IMR-90 (cell line): ENCODE data around the gene ECHS1. TPM values are rescaled to one million over a fixed set of nuclear protein-coding genes. Genes with fewer than 3 reads are reported as not detected.

Experiments used
- ATAC-seq: fragments of 200-7000 bp; cut with Tn5 transposase; 2 replicates; pipeline ENCODE4 v1.9.1; 2020; ENCODE audit warnings: low read depth, mild to moderate bottlenecking, moderate library complexity
- BruUV-seq: library from RNA; stranded (reverse); fragments of 400-500 nt; replicated peaks from 2 replicates; lab custom pipeline; 2021; lab: Mats Ljungman, UMichigan
- CTCF ChIA-PET: fragments of 300-600 bp; formaldehyde crosslinking; extraction: SDS; loops from one replicate; lab custom pipeline; 2021; ENCODE audit warnings: antibody characterized with exemption; lab: Yijun Ruan, JAX
- POLR2A ChIA-PET: fragments of 300-600 bp; sonication (Branson Sonifier 250); formaldehyde crosslinking; loops from one replicate; lab custom pipeline; 2022; ENCODE audit warnings: antibody characterized with exemption; ENCODE audit not compliant: unreplicated experiment; lab: Charles Lee
- DNase-seq: peaks from one replicate; pipeline ENCODE4 v3.0.0; 2013
- H2AFZ ChIP-seq: replicated peaks from 2 replicates; pipeline ENCODE3; 2013; ENCODE audit warnings: low read length, mild to moderate bottlenecking; ENCODE audit not compliant: poor library complexity
- H2AK5ac ChIP-seq: 2 replicates; pipeline ENCODE4 v1.6.1; 2013; ENCODE audit warnings: low read depth, low read length, inconsistent platforms
- H2AK9ac ChIP-seq: replicated peaks from 2 replicates; pipeline ENCODE3; 2013; ENCODE audit warnings: mild to moderate bottlenecking, low read depth, low read length, moderate library complexity; ENCODE audit not compliant: poor library complexity
- H2BK120ac ChIP-seq: 2 replicates; pipeline ENCODE4 v1.6.1; 2013; ENCODE audit warnings: low read depth, low read length, inconsistent platforms
- H2BK15ac ChIP-seq: 3 replicates; pipeline ENCODE4 v1.6.1; 2013; ENCODE audit warnings: low read depth, low read length, inconsistent platforms
- H2BK20ac ChIP-seq: 2 replicates; pipeline ENCODE4 v1.6.1; 2013; ENCODE audit warnings: low read depth, mild to moderate bottlenecking, inconsistent platforms, low read length, moderate library complexity
- H2BK5ac ChIP-seq: 2 replicates; pipeline ENCODE4 v1.6.1; 2013; ENCODE audit warnings: mild to moderate bottlenecking, low read depth, low read length, inconsistent platforms; ENCODE audit not compliant: poor library complexity, severe bottlenecking
- H3K14ac ChIP-seq: replicated peaks from 2 replicates; pipeline ENCODE4 v1.6.1; 2013; ENCODE audit warnings: low read depth, low read length, inconsistent platforms
- H3K18ac ChIP-seq: 2 replicates; pipeline ENCODE4 v1.6.1; 2013; ENCODE audit warnings: low read depth, low read length, control low read depth
- H3K23ac ChIP-seq: 2 replicates; pipeline ENCODE4 v1.6.1; 2013; ENCODE audit warnings: low read depth, low read length, inconsistent platforms
- H3K27ac ChIP-seq: 2 replicates; pipeline ENCODE4 v1.5.1; 2013; ENCODE audit warnings: mild to moderate bottlenecking, control low read depth, low read length; ENCODE audit not compliant: insufficient read depth
- H3K27me3 ChIP-seq: 2 replicates; pipeline ENCODE4 v1.6.1; 2013; ENCODE audit warnings: low read length; ENCODE audit not compliant: control insufficient read depth, insufficient read depth
- H3K36me3 ChIP-seq: 2 replicates; pipeline ENCODE4 v1.6.1; 2013; ENCODE audit warnings: low read length, mixed read lengths; ENCODE audit not compliant: control insufficient read depth, insufficient read depth
- H3K4ac ChIP-seq: 2 replicates; pipeline ENCODE4 v1.6.1; 2013; ENCODE audit warnings: low read depth, low read length, inconsistent platforms
- H3K4me1 ChIP-seq: 2 replicates; pipeline ENCODE4 v1.6.1; 2013; ENCODE audit warnings: low read length, mixed read lengths; ENCODE audit not compliant: control insufficient read depth, insufficient read depth
- H3K4me2 ChIP-seq: 2 replicates; pipeline ENCODE4 v1.6.1; 2013; ENCODE audit warnings: low read depth, mild to moderate bottlenecking, control low read depth, low read length, moderate library complexity
- H3K4me3 ChIP-seq: 2 replicates; pipeline ENCODE4 v1.5.1; 2013; ENCODE audit warnings: low read depth, mild to moderate bottlenecking, control low read depth, low read length, moderate library complexity; ENCODE audit not compliant: insufficient read depth
- H3K56ac ChIP-seq: 2 replicates; pipeline ENCODE4 v1.6.1; 2013; ENCODE audit warnings: low read length, inconsistent platforms; ENCODE audit not compliant: insufficient read depth; ENCODE audit errors: extremely low read depth
- H3K79me1 ChIP-seq, 2 experiments: 2 replicates each; pipeline ENCODE4 v1.6.1; 2013; ENCODE audit warnings: low read length in 2 of 2, inconsistent platforms in 1 of 2, low read depth in 1 of 2
- H3K9ac ChIP-seq: 2 replicates; pipeline ENCODE4 v1.6.1; 2013; ENCODE audit warnings: low read depth, low read length, control low read depth
- H3K9me1 ChIP-seq: 2 replicates; pipeline ENCODE4 v1.6.1; 2013; ENCODE audit warnings: low read length, inconsistent platforms; ENCODE audit not compliant: insufficient read depth
- H3K9me3 ChIP-seq: 2 replicates; pipeline ENCODE4 v1.6.1; 2013; ENCODE audit warnings: low read length; ENCODE audit not compliant: control insufficient read depth, insufficient read depth
- H4K20me1 ChIP-seq: 2 replicates; pipeline ENCODE4 v1.6.1; 2013; ENCODE audit warnings: low read length, inconsistent platforms; ENCODE audit not compliant: insufficient read depth
- H4K5ac ChIP-seq: 2 replicates; pipeline ENCODE4 v1.6.1; 2013; ENCODE audit warnings: mild to moderate bottlenecking, low read depth, low read length, control low read depth
- H4K8ac ChIP-seq, 2 experiments: 2 replicates each; pipeline ENCODE4 v1.6.1; 2013; ENCODE audit warnings: low read depth in 2 of 2, low read length in 2 of 2, control low read depth in 1 of 2, inconsistent platforms in 1 of 2
- H4K91ac ChIP-seq: 2 replicates; pipeline ENCODE4 v1.6.1; 2013; ENCODE audit warnings: low read depth, low read length, inconsistent platforms; ENCODE audit not compliant: insufficient read depth
- BHLHE40 ChIP-seq: fragments of 150-350 bp; IDR thresholded peaks from 2 replicates; pipeline ENCODE4 v1.6.1; 2016; ENCODE audit warnings: mild to moderate bottlenecking, low read depth, low read length
- CEBPB ChIP-seq: IDR thresholded peaks from 2 replicates; pipeline ENCODE4 v1.6.1; 2012; ENCODE audit warnings: low read depth, low read length, improper control_type of control experiment
- CHD1 ChIP-seq: IDR thresholded peaks from 2 replicates; pipeline ENCODE4 v1.6.1; 2012; ENCODE audit warnings: low read depth, low read length, improper control_type of control experiment
- CTCF ChIP-seq: conservative IDR thresholded peaks from 2 replicates; pipeline ENCODE4 v1.5.1; 2012; ENCODE audit warnings: mild to moderate bottlenecking, low read depth, low read length, improper control_type of control experiment
- FOS ChIP-seq: fragments of 150-350 bp; IDR thresholded peaks from 2 replicates; pipeline ENCODE4 v1.6.1; 2016; ENCODE audit warnings: low read depth, low read length
- MAFK ChIP-seq: IDR thresholded peaks from 2 replicates; pipeline ENCODE4 v1.6.1; 2012; ENCODE audit warnings: low read depth, low read length, improper control_type of control experiment
- MAZ ChIP-seq: IDR thresholded peaks from 2 replicates; pipeline ENCODE4 v1.6.1; 2012; ENCODE audit warnings: low read depth, mild to moderate bottlenecking, low read length, improper control_type of control experiment, moderate library complexity, borderline replicate concordance
- MXI1 ChIP-seq: IDR thresholded peaks from 2 replicates; pipeline ENCODE4 v1.6.1; 2012; ENCODE audit warnings: low read depth, mild to moderate bottlenecking, low read length, moderate library complexity, borderline replicate concordance
- POLR2A ChIP-seq: IDR thresholded peaks from 2 replicates; pipeline ENCODE4 v1.6.1; 2012; ENCODE audit warnings: mild to moderate bottlenecking, low read depth, low read length
- RAD21 ChIP-seq: IDR thresholded peaks from 2 replicates; pipeline ENCODE4 v1.6.1; 2012; ENCODE audit warnings: low read length, improper control_type of control experiment
- RFX5 ChIP-seq: IDR thresholded peaks from 2 replicates; pipeline ENCODE4 v1.8.0; 2012; ENCODE audit warnings: low read depth, mild to moderate bottlenecking, low read length, moderate library complexity
- SMC3 ChIP-seq: fragments of 150-350 bp; IDR thresholded peaks from 2 replicates; pipeline ENCODE4 v1.6.1; 2016; ENCODE audit warnings: low read depth, mild to moderate bottlenecking, antibody characterized with exemption, low read length, moderate library complexity
- USF2 ChIP-seq: fragments of 150-350 bp; IDR thresholded peaks from 2 replicates; pipeline ENCODE4 v1.6.1; 2017; ENCODE audit warnings: mild to moderate bottlenecking, antibody characterized with exemption, low read length, low read depth
- WGBS, 2 experiments: methylation state at CpG; one replicate each; pipeline versions ENCODE4 v1.1.5 to v1.1.7; 2013; ENCODE audit warnings: missing lambda C conversion rate in 2 of 2; ENCODE audit not compliant: insufficient read length in 1 of 2; ENCODE audit errors: extremely low coverage in 2 of 2; 5-methylcytosine and 5-hydroxymethylcytosine counted together
- dilution Hi-C: fragments of 300-500 bp; cut with HindIII; formaldehyde crosslinking; loops from one replicate; pipeline ENCODE4 v1.14.3; 2018; ENCODE audit warnings: low sequenced_read_pairs; ENCODE audit not compliant: unreplicated experiment
- in situ Hi-C: fragments of 300-500 bp; cut with MboI; formaldehyde crosslinking; loops from 3 replicates; pipeline ENCODE4 v1.14.3; 2019; ENCODE audit warnings: low sequenced_read_pairs, inconsistent platforms, mixed read lengths
- intact Hi-C: fragments of 100-400 bp; cut with micrococcal nuclease; formaldehyde crosslinking; loops from 2 replicates; pipeline ENCODE4 v1.10.0; 2022
- polyA plus RNA-seq, 3 experiments: library from polyadenylated mRNA; depleted of rRNA; stranded (reverse); fragments of >200 nt; gene quantifications; 2 replicates each; pipeline ENCODE4 v1.2.3, GENCODE V29; 2012; ENCODE audit warnings: low replicate concordance in 1 of 3
- total RNA-seq: library from RNA; depleted of rRNA; stranded (reverse); fragments of >200 nt; gene quantifications from 2 replicates; pipeline ENCODE4 v1.2.3, GENCODE V29; 2012
- TF ChIP-seq, protein P1 (sequence below): fragments of 150-350 bp; IDR thresholded peaks from 2 replicates; pipeline ENCODE4 v1.6.1; 2016; ENCODE audit warnings: low read depth, mild to moderate bottlenecking, low read length, moderate library complexity, borderline replicate concordance

The ECHS1 gene
- total and polyA plus RNA-seq, 2 of the 4 experiments (the other 2 are of a cell fraction), result 60.8 to 84.2 TPM

DNA sequence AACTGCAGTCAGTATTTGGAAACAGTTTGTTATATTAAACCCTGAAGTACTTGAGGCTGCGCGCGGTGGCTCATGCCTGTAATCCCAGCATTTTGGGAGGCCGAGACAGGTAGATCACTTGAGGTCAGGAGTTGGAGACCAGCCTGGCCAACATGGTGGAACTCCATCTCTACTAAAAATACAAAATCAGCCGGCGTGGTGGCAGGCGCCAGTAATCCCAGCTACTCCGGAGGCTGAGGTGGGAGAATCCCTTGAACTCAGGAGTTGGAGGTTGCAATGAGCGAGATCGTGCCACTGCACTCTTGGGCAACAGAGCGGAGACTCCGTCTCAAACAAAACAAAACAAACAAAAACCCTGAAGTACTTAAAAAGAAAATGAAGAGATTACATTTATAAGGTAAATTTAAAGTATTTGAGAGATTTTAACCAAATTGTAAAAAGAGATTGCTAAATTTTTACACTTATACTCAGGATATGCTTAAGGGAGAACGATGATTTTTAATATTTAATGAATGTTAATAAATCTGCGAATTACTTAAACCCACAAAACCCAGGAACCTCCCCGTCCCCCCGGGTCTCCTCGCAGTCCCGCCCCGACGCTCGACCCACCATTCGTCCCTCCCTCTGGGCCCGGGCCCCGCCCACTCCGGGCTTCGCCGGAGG lies 20.4 kb upstream of the ECHS1 start:
- Histone ChIP-seq H3K9ac (0 out of 2 replicates have a peak overlapping the region, but pooled peaks have one; percentile 51), H3K36me3 (peaks cover 21% of the 10 kb centered on the region), H2BK5ac (no peak overlapping the region), H3K4me2 (no peak overlapping the region; the same call in 1 of the 2 replicates), H3K14ac (no peak overlapping the region), H3K18ac (no peak overlapping the region), H2BK120ac (no peak overlapping the region), H3K27me3 (no peaks in the 10 kb centered on the region), H2AK5ac (no peak overlapping the region), H3K4me1 (peaks cover 4% of the 10 kb centered on the region; the same call in 1 of the 2 replicates), H2AK9ac (no peak overlapping the region), H4K8ac (peak overlapping the region; percentile 90 to 98), H3K9me3 (no peaks in the 10 kb centered on the region), H3K23ac (no peak overlapping the region), H4K5ac (peak overlapping the region; percentile 90), H3K4me3 (no peak overlapping the region), H3K56ac (no peak overlapping the region), H3K4ac (peak overlapping the region; percentile 69), H2BK20ac (no peak overlapping the region), H2AFZ (peak overlapping the region; percentile 94), H4K20me1 (no peaks in the 10 kb centered on the region), H3K27ac (no peak overlapping the region), H3K79me1 (peaks cover 24 to 35% of the 10 kb centered on the region in 2 experiments), H2BK15ac (no peak overlapping the region), H3K9me1 (peaks cover 9% of the 10 kb centered on the region; the same call in 1 of the 2 replicates), H4K91ac (0 out of 2 replicates have a peak overlapping the region, but pooled peaks have one; percentile 38)
- CTCF ChIA-PET, result interaction anchor here (0.7 kb wide), 1 partner anchor 16 kb away, joined by 3 read pairs; no protein-coding TSS in a partner anchor
- dilution Hi-C loops (no loop called here), intact Hi-C loops (no loop called here), in situ Hi-C loops (no loop called here)
- 100% methylated on average over 4 of the region's 27 CpGs; no CpG with 5 or more reads in 1 of the 2 experiments for WGBS, 2 experiments
- DNase-seq (no peak), ATAC-seq (no peak)
- no peak for TF ChIP-seq MAFK
- no peak for TF ChIP-seq CHD1
- no peak for TF ChIP-seq MXI1
- no peak for TF ChIP-seq MAZ
- no peak for TF ChIP-seq CTCF
- TF ChIP-seq BHLHE40, result no peak
- no peak for TF ChIP-seq RAD21
- TF ChIP-seq CEBPB, result no peak
- no peak for TF ChIP-seq SMC3
- TF ChIP-seq USF2, result no peak
- TF ChIP-seq FOS, result no peak
- no peak for TF ChIP-seq POLR2A
- no peak for TF ChIP-seq RFX5
- TF ChIP-seq, protein P1, sequence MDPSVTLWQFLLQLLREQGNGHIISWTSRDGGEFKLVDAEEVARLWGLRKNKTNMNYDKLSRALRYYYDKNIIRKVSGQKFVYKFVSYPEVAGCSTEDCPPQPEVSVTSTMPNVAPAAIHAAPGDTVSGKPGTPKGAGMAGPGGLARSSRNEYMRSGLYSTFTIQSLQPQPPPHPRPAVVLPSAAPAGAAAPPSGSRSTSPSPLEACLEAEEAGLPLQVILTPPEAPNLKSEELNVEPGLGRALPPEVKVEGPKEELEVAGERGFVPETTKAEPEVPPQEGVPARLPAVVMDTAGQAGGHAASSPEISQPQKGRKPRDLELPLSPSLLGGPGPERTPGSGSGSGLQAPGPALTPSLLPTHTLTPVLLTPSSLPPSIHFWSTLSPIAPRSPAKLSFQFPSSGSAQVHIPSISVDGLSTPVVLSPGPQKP, result no peak
- no TSS peak for BruUV-seq
- POLR2A ChIA-PET, result no interaction called here
